Measurements from ENCODE around the gene HDAC11. TPM values are rescaled to one million over a fixed set of nuclear protein-coding genes. Genes with fewer than 3 reads are reported as not detected.

The HDAC11 gene
- total RNA-seq, 1 experiment from 2014 or later, result 2.6 TPM

Small RNA genes within 50 kb of the gene (small RNA-seq; reads per million reads assigned to genes)
- gene AC027124.2, result not detected

Other genes with a start within 250 kb of the HDAC11 start
- gene NUP210, start 60.0 kb upstream of the HDAC11 start, total RNA-seq (2014; rRNA removed; shearing (Covaris generic)), result 0.23 and 0.39 TPM in 2 replicates
- 0.03 and 0.05 TPM in 2 replicates for gene FBLN2, start 68.8 kb downstream of the HDAC11 start, total RNA-seq (2014; rRNA removed; shearing (Covaris generic))

All from HT1080 (cell line).